Memory B cell (primary cell): ENCODE results near the gene ATIC.

ENCODE experiments used
- ATAC-seq: fragments of 150-1000 bp; cut with Tn5 transposase; 2 replicates; pipeline ENCODE4 v1.10.0; 2021; ENCODE audit warnings: low read depth, mild to moderate bottlenecking, moderate library complexity
- DNase-seq, 2 donors: peaks; one replicate each; pipeline ENCODE4 v3.0.0; 2022; ENCODE audit warnings: low spot score in 2 of 2
- H3K27ac Mint-ChIP-seq: one replicate; pipeline ENCODE4 v1.8.0; 2022; ENCODE audit warnings: mild to moderate bottlenecking, moderate library complexity, mixed read lengths
- H3K27me3 Mint-ChIP-seq: one replicate; pipeline ENCODE4 v1.8.0; 2022; ENCODE audit warnings: mixed read lengths
- H3K36me3 Mint-ChIP-seq: one replicate; pipeline ENCODE4 v1.8.0; 2022; ENCODE audit warnings: mild to moderate bottlenecking, mixed read lengths
- H3K4me1 Mint-ChIP-seq: one replicate; pipeline ENCODE4 v1.8.0; 2022; ENCODE audit warnings: mixed read lengths
- H3K4me3 Mint-ChIP-seq: one replicate; pipeline ENCODE4 v1.8.0; 2022; ENCODE audit warnings: mild to moderate bottlenecking, moderate library complexity, mixed read lengths
- H3K9me3 Mint-ChIP-seq: one replicate; pipeline ENCODE4 v1.8.0; 2022; ENCODE audit warnings: mixed read lengths

Gene ATIC

GRCh38 chr2:215370112-215370965 lies 58.5 kb downstream of the ATIC start:
- no peak overlapping the region for H3K27ac Mint-ChIP-seq
- H3K4me3 Mint-ChIP-seq, result no peak overlapping the region
- peaks cover 7% of the 10 kb centered on the region for H3K36me3 Mint-ChIP-seq
- ATAC-seq (no peak), DNase-seq (no peak)
- no peaks in the 10 kb centered on the region for H3K4me1 Mint-ChIP-seq
- H3K9me3 Mint-ChIP-seq, result peaks cover 1% of the 10 kb centered on the region
- no peaks in the 10 kb centered on the region for H3K27me3 Mint-ChIP-seq

GRCh38 chr2:215371915-215372897 lies 60.3 kb downstream of the ATIC start:
- Mint-ChIP-seq H3K36me3 (peaks cover 7% of the 10 kb centered on the region), H3K4me1 (no peaks in the 10 kb centered on the region), H3K9me3 (peaks cover 1% of the 10 kb centered on the region), H3K27me3 (no peaks in the 10 kb centered on the region), H3K4me3 (no peak overlapping the region), H3K27ac (no peak overlapping the region)
- ATAC-seq (no peak), DNase-seq (no peak)

GRCh38 chr2:215372968-215373649 lies 61.2 kb downstream of the ATIC start:
- no peak overlapping the region for H3K27ac Mint-ChIP-seq
- H3K4me1 Mint-ChIP-seq, result no peaks in the 10 kb centered on the region

GRCh38 chr2:215374002-215374401 lies 62.1 kb downstream of the ATIC start:
- no peaks in the 10 kb centered on the region for H3K27me3 Mint-ChIP-seq
- H3K9me3 Mint-ChIP-seq, result peaks cover 1% of the 10 kb centered on the region
- H3K27ac Mint-ChIP-seq, result no peak overlapping the region
- ATAC-seq (no peak), DNase-seq (no peak)
- peaks cover 7% of the 10 kb centered on the region for H3K36me3 Mint-ChIP-seq
- H3K4me3 Mint-ChIP-seq, result no peak overlapping the region
- H3K4me1 Mint-ChIP-seq, result no peaks in the 10 kb centered on the region

More at GRCh38 chr2:215372968-215373649, 61.2 kb downstream of the ATIC start:
- peaks cover 1% of the 10 kb centered on the region for H3K9me3 Mint-ChIP-seq
- DNase-seq (no peak), ATAC-seq (no peak)
- no peak overlapping the region for H3K4me3 Mint-ChIP-seq
- H3K36me3 Mint-ChIP-seq, result peaks cover 7% of the 10 kb centered on the region
- H3K27me3 Mint-ChIP-seq, result no peaks in the 10 kb centered on the region

- Mint-ChIP-seq H3K4me3 (no peak overlapping the region), H3K36me3 (peaks cover 7% of the 10 kb centered on the region), H3K27ac (no peak overlapping the region), H3K9me3 (peaks cover 1% of the 10 kb centered on the region), H3K4me1 (no peaks in the 10 kb centered on the region), H3K27me3 (no peaks in the 10 kb centered on the region)
- ATAC-seq, result no peak
- no peak for DNase-seq
These were observed 63.0 kb downstream of the ATIC start for GRCh38 chr2:215374642-215375466.

GRCh38 chr2:215375467-215375830 lies 63.6 kb downstream of the ATIC start:
- Mint-ChIP-seq H3K4me3 (no peak overlapping the region), H3K36me3 (peaks cover 7% of the 10 kb centered on the region), H3K4me1 (no peaks in the 10 kb centered on the region), H3K9me3 (peaks cover 1% of the 10 kb centered on the region), H3K27me3 (no peaks in the 10 kb centered on the region), H3K27ac (no peak overlapping the region)
- DNase-seq (no peak), ATAC-seq (no peak)

- Mint-ChIP-seq H3K27me3 (no peaks in the 10 kb centered on the region), H3K27ac (no peak overlapping the region), H3K9me3 (peaks cover 1% of the 10 kb centered on the region), H3K36me3 (peaks cover 7% of the 10 kb centered on the region), H3K4me1 (no peaks in the 10 kb centered on the region), H3K4me3 (no peak overlapping the region)
- no peak for DNase-seq
- no peak for ATAC-seq
These were observed 64.4 kb downstream of the ATIC start for GRCh38 chr2:215376103-215376780.

GRCh38 chr2:215377283-215377682 lies 65.4 kb downstream of the ATIC start:
- ATAC-seq (no peak), DNase-seq (no peak)
- Mint-ChIP-seq H3K36me3 (peaks cover 7% of the 10 kb centered on the region), H3K27me3 (no peaks in the 10 kb centered on the region), H3K4me1 (no peaks in the 10 kb centered on the region), H3K27ac (no peak overlapping the region), H3K9me3 (peaks cover 1% of the 10 kb centered on the region), H3K4me3 (no peak overlapping the region)

- Mint-ChIP-seq H3K27me3 (no peaks in the 10 kb centered on the region), H3K27ac (no peak overlapping the region), H3K4me3 (no peak overlapping the region), H3K9me3 (peaks cover 1% of the 10 kb centered on the region), H3K4me1 (no peaks in the 10 kb centered on the region), H3K36me3 (peaks cover 7% of the 10 kb centered on the region)
- DNase-seq, result no peak
- no peak for ATAC-seq
These were observed 66.2 kb downstream of the ATIC start for GRCh38 chr2:215378045-215378444.

GRCh38 chr2:215379039-215379438 lies 67.2 kb downstream of the ATIC start:
- ATAC-seq, result no peak
- Mint-ChIP-seq H3K36me3 (peaks cover 5% of the 10 kb centered on the region), H3K27ac (no peak overlapping the region), H3K4me1 (no peaks in the 10 kb centered on the region), H3K27me3 (no peaks in the 10 kb centered on the region), H3K9me3 (peaks cover 1% of the 10 kb centered on the region), H3K4me3 (no peak overlapping the region)
- no peak for DNase-seq

- ATAC-seq, result no peak
- Mint-ChIP-seq H3K4me3 (no peak overlapping the region), H3K4me1 (no peaks in the 10 kb centered on the region), H3K9me3 (no peaks in the 10 kb centered on the region), H3K27ac (no peak overlapping the region), H3K27me3 (no peaks in the 10 kb centered on the region), H3K36me3 (no peaks in the 10 kb centered on the region)
- no peak for DNase-seq
These were observed 68.1 kb downstream of the ATIC start for GRCh38 chr2:215379948-215380347.

- ATAC-seq, result no peak
- Mint-ChIP-seq H3K36me3 (no peaks in the 10 kb centered on the region), H3K27me3 (no peaks in the 10 kb centered on the region), H3K4me3 (no peak overlapping the region), H3K27ac (no peak overlapping the region), H3K9me3 (no peaks in the 10 kb centered on the region), H3K4me1 (no peaks in the 10 kb centered on the region)
- DNase-seq, result no peak
These were observed 68.8 kb downstream of the ATIC start for GRCh38 chr2:215380699-215381098.

GRCh38 chr2:215382011-215382410 lies 70.2 kb downstream of the ATIC start:
- no peaks in the 10 kb centered on the region for H3K27me3 Mint-ChIP-seq
- H3K4me1 Mint-ChIP-seq, result no peaks in the 10 kb centered on the region
- no peaks in the 10 kb centered on the region for H3K36me3 Mint-ChIP-seq
- no peak for ATAC-seq
- H3K9me3 Mint-ChIP-seq, result no peaks in the 10 kb centered on the region
- H3K27ac Mint-ChIP-seq, result no peak overlapping the region
- H3K4me3 Mint-ChIP-seq, result no peak overlapping the region
- DNase-seq, result no peak
